ENCODE measurements around the gene AATK. TPM values are rescaled to one million over a fixed set of nuclear protein-coding genes. Genes with fewer than 3 reads are reported as not detected.

The AATK gene
- total RNA-seq, 4 donors from 2014 or later: 23.9 to 190 (median 123) TPM

GRCh38 chr17:81123052-81124048 lies 42.7 kb downstream of the AATK start:
- H3K4me1 ChIP-seq: peaks cover 0 to 13% (median 2%) of the 10 kb centered on the region in 4 donors
- H3K27ac ChIP-seq: no peak overlapping the region
- DNase-seq: no peak
- no peaks in the 10 kb centered on the region for H3K27me3 ChIP-seq
- H3K36me3 ChIP-seq: peaks cover 0 to 34% (median 0%) of the 10 kb centered on the region in 3 donors
- no peak overlapping the region for H3K4me3 ChIP-seq
- H3K9me3 ChIP-seq: peaks cover 0 to 4% (median 0%) of the 10 kb centered on the region in 4 donors
- no peak for TF ChIP-seq CTCF (IDR thresholded peaks at IDR 0.05)
- no peak for TF ChIP-seq POLR2A (IDR thresholded peaks at IDR 0.05)

- no peak overlapping the region for H3K27ac ChIP-seq
- TF ChIP-seq POLR2A (IDR thresholded peaks at IDR 0.05): no peak
- TF ChIP-seq CTCF (IDR thresholded peaks at IDR 0.05): no peak
- DNase-seq: no peak
- H3K36me3 ChIP-seq: peaks cover 0 to 44% (median 0%) of the 10 kb centered on the region in 3 donors
- no peaks in the 10 kb centered on the region for H3K27me3 ChIP-seq
- no peak overlapping the region for H3K4me3 ChIP-seq
- peaks cover 0 to 13% (median 2%) of the 10 kb centered on the region in 4 donors for H3K4me1 ChIP-seq
- peaks cover 0 to 4% (median 0%) of the 10 kb centered on the region in 4 donors for H3K9me3 ChIP-seq
Observed at GRCh38 chr17:81121841-81122733, 43.9 kb downstream of the AATK start.

GRCh38 chr17:81120695-81121621 lies 45.1 kb downstream of the AATK start:
- TF ChIP-seq CTCF (IDR thresholded peaks at IDR 0.05): no peak
- no peak for TF ChIP-seq POLR2A (IDR thresholded peaks at IDR 0.05)
- DNase-seq: no peak
- no peak overlapping the region for H3K27ac ChIP-seq
- no peak overlapping the region for H3K4me3 ChIP-seq
- peaks cover 0 to 13% (median 2%) of the 10 kb centered on the region in 4 donors for H3K4me1 ChIP-seq
- no peaks in the 10 kb centered on the region for H3K27me3 ChIP-seq
- peaks cover 0 to 51% (median 0%) of the 10 kb centered on the region in 3 donors for H3K36me3 ChIP-seq
- H3K9me3 ChIP-seq: peaks cover 0 to 4% (median 0%) of the 10 kb centered on the region in 4 donors

- DNase-seq: no peak
- no peak overlapping the region for H3K4me3 ChIP-seq
- H3K27ac ChIP-seq: no peak overlapping the region
- peaks cover 0 to 4% (median 0%) of the 10 kb centered on the region in 4 donors for H3K9me3 ChIP-seq
- no peak for TF ChIP-seq POLR2A (IDR thresholded peaks at IDR 0.05)
- TF ChIP-seq CTCF (IDR thresholded peaks at IDR 0.05): no peak
- no peaks in the 10 kb centered on the region for H3K27me3 ChIP-seq
- peaks cover 0 to 13% (median 4%) of the 10 kb centered on the region in 4 donors for H3K4me1 ChIP-seq
- H3K36me3 ChIP-seq: peaks cover 0 to 51% (median 0%) of the 10 kb centered on the region in 3 donors
Observed at GRCh38 chr17:81120149-81120484, 45.9 kb downstream of the AATK start.
